Posterior cingulate gyrus (tissue), 11 donors: Measurements from ENCODE around the gene SNAP25.

Experiments
- DNase-seq, 10 donors: peaks; one replicate each; pipeline versions ENCODE4 v3.0.0 to v3.0.0-alpha.2; 2020 to 2021; ENCODE audit warnings: mixed read lengths in 3 of 10
- intact Hi-C: fragments of 100-400 bp; cut with DNase I; formaldehyde crosslinking; loops from one replicate; pipeline ENCODE4 v1.15.1; 2023

The SNAP25 gene

DNA sequence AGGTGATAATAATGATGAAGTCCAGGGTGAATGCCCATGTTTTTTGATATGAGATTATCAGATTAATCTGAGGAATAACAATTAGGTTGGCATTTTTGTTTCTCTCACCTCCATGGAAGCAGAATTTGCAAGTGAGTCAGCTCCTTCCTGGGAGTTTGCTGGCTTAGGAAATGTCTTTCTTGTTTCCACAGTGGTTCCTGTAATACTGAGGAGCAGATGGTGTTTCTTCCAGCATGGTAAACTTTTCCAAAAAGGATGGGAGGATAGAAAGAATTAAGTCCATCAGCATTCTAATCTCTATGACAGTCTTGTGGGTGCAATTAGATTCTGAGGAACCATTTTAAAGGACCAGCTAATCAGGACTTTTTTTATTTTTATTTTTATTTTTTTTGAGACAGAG, 40.5 kb downstream of the SNAP25 start:
- DNase-seq = no peak

DNA sequence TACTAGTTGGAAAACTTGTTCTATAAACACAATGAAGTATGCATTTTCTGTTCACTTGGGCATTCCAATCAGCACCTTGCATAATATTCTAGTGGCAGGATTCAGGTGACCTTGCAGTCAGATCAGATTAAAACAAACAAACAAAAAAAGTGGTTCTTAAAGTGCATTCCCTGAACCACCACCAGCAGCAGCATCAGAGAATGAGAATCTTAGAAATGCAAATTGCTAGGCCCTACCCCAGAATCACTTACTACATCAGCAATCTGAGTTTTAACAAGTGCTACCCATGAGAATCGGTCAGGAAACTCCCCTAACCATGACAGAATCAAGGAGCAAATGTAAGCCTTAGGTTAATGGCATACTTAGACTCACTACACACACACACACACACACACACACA, 41.7 kb downstream of the SNAP25 start:
- no peak for DNase-seq
- intact Hi-C loops = no loop called here

More for the DNA sequence above, 40.5 kb downstream of the SNAP25 start:
- intact Hi-C loops = no loop called here

DNA sequence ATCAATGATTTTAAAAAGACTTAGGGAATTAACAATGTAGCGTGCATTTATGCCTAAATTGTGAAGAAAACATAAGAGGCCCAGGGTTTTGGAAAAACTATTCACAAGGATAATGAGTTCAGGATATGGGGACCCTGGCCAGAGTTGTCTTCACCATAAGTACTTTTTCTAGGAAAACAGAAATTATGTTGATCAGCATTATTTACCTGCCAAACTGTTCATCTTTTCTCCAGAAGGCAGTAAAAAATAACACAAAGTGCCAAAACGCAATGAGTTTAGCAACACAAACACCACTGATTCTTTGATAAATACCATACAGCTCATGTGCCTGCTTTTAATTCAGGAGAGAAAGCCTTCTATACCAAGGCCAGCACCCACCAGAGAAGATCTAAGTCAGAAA, 43.1 kb downstream of the SNAP25 start:
- intact Hi-C loops = no loop called here
- no peak for DNase-seq

DNA sequence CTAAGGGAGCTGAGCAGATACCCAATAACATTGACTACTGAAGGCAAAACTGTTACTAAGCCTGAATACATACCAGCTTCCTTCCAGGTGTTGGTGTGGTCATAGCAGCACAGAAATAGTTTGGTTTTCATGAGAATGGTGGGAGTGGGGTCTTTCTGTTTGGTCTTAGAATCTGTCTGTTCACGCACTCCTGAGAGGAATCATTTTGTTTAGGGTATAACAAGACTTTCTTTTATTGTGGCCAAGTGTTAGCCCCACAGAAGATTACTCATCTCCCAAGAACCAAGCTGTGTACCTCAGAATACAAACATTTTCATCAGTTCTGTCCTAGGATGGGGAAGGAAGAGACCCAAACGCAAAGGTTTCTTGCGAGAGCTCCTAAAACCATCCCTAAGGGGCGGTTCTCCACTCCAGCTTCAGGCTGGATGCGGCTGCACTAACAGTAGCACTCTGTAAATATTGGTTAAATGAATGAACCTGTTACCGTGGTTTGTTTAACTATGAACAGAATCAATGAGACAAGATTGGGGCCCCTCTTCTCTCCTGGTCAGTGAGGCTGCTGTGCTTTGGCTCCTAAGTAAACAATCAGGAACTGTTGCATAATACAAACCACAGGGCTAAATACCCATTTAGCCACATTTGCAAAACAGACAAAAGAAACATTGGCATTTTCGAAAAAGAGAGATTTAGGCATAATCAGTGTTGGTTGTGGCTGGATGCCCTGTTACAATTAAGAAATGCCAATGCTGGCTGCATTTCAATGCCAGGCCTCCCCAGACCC, 44.9 kb downstream of the SNAP25 start:
- intact Hi-C loops = no loop called here
- no peak for DNase-seq

DNA sequence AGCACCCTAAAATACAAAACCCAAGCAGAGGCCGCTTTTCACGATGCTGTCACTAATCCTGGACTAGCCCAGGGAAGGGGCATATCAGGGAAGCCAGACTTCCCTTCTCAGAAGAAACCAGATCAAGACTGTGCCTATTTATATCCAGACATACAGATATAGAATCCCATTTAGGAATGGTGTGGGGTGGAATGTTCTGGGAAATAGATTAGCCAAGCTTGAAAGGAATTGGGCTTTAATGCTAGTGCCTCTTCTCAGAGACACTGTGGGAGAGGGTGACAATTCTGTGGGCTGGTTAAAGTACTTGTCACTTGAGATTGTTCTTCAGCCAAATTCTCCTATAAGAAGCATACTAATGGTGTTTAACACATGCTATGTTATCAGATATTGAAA, 45.5 kb downstream of the SNAP25 start:
- DNase-seq = no peak
- intact Hi-C loops = no loop called here

DNA sequence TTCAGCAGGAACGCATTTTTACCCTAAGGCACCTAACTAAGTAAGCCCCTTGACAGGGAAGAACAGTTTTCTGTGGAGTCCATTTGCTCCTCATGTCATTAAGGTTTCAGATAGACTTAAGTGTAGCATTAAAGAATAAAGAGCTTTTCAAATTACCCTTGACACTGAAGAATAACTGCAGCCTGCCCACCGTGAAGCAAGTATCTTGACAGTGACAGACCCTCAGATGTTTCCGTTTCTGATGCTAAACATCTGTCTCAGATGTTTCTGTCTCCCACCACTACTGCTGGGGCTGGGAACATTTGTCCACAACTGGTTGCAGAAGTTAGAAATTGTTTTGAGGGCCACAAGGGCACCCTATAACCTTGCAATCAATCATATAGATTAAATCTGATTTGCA, 50.0 kb downstream of the SNAP25 start:
- intact Hi-C loops = no loop called here
- DNase-seq = no peak

DNA sequence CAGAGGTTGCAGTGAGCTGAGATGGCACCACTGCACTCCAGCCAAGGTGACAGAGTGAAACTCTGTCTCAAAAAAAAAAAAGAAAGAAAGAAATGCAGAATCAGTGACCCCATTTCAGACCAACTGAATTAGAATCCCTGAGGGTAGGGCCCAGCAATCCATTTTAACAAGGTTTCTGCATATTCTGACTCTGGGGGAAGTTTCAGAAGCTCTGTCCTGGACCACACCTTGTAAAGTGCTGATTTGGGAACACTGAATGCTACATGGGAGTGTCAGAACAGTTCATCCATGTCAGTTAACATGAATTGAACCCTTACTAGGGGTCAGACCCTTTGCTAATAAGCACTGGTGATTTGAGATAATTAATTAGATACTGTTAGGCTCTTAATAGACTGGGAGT, 52.0 kb downstream of the SNAP25 start:
- intact Hi-C loops = no loop called here
- DNase-seq = no peak

DNA sequence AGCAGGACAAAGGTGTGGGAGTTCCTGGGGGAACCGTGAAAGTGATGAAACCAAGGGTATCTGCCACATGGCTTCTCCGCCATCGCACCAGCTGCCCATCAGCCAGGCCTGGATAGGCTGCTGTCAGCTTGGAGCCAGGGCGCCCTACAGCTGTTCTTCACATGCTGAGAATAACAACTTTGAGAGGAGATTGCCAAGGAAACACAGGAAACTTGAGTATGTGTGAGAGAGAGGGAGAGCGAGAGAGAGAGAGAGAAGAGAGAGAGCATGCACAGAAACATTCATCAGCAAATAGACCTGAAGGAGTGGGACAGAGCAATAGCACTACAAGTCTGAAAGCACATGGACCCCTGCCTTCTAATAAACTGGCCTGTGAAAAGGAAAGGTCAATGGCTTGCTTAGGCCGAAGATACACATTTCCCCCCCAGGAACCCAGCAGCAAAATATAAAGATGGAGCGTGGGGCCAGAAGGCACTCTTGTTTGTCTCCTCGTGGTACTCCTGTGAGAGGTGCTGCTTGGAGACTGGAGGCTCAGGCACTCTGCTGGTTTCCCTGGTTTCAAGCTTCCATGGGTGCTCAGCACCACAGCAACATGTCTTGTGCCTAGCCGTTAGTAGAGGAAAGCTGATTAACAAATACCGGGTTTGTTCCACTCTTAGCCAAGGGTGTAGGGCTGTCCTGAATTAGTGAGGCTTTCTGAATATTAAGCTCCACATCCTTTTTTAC, 53.0 kb downstream of the SNAP25 start:
- intact Hi-C loops = no loop called here
- DNase-seq = peak in 9 of 10 donors; percentile 29 to 92 (median 62)

DNA sequence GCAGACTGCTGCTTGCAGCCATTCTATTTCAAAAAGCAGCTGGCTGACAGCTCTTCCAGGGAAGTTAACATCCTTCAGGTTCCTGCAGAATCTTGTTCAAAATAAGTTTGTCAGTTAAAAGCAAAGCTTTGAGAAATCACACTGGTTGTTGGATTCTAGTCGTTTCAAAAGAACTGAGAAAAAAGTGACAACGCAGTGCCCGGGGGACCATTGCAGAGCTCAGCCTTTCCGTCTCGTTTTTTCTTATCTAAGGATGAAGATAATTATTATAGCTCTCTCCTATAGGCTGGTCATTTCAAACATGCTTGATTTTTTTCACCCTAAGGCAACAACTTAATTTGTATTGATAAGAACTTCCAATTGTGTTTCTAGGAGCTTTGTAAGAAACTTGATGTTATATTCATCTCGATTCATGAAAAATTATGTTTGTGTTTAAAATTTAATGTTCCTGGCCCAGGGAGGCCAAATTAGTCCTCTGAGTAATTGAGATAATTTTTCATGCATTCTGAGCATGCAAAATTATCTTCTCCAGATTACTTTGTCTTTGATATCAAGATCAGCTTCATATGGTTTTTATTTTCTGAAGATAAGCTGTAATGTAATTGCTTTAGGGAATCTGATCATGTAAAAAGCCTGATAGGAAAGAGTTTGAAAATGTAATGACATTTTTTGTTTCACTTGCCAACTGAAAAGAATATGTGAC, 58.4 kb downstream of the SNAP25 start:
- intact Hi-C loops = no loop called here
- no peak for DNase-seq

DNA sequence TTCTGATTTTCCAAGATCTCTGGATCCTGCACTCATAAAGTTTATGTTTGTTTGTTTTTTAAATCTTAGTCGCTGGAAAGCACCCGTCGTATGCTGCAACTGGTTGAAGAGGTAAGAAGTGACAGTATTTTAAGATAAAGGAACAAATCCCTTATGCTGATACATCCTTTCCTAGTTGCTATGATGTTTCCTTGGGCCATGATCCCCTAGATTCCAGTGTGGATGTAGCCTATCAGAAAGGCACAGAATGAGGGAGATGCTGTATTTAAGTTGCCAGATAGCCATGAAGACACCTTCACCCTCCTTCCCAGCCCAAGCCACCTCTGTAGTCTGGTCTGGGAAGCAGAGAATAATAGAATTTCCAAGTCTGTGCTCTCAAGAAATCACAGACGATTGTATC, 59.0 kb downstream of the SNAP25 start:
- no peak for DNase-seq
- intact Hi-C loops = no loop called here

DNA sequence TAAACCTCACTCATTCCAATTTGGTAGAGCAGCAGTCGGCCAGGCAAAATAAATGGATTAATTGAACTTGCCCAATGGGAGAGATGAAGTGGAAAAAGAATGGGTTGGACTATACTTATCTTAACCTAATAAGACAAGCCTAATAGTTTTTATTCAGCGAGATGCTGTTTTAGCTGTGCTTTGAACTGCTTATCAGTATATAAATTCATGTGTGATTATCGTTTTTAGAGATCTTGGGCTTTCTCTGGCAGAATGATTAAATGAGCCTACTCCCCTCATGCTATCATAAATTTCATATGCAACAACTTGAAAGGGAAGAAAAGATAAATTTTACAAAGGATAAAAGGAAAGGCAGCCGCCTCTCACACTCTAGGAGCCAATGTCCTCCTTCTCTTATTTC, 59.8 kb downstream of the SNAP25 start:
- no peak for DNase-seq

DNA sequence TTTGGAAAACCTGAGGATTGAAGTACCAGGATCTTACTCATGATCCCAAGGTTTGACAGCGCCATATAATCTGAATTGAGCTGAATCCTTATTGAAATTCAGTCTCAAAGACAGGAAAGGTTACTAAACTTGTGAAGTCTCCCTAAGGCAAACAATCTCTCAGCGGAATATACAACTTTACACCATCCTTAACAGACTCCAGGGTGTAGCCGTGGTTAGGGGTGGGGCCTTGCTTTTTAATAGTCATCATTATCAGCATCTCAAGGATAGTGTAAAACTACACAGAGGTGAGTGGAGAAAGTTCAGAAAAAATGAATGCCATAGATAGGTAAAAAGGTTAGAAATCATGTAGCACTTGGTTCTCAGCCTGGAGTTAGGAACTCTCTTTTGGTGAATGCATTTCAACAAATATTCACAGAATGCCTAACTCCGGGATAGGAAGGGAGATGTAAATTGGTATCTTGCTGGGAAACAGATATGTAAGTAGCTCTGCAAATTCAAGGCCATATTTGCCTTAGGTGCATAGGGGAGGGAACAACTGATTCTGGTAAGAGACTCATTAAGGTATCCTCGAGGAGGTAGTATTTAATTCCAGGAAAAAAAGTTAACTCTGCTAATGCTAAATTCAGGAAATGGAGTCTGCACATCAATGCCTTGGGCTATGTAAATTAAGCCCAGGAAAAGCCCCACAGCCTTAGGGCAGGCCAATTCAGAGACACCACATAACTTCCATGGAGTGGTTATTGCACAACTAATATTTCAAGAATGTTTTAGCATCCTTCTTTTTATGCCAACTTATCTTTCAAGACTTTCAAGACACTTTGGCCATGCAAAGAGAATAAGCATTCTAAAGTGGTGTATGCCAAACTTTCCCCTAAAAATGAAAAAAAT, 61.6 kb downstream of the SNAP25 start:
- intact Hi-C loops = no loop called here
- DNase-seq = no peak

More for the DNA sequence above, 59.8 kb downstream of the SNAP25 start:
- intact Hi-C loops = no loop called here

DNA sequence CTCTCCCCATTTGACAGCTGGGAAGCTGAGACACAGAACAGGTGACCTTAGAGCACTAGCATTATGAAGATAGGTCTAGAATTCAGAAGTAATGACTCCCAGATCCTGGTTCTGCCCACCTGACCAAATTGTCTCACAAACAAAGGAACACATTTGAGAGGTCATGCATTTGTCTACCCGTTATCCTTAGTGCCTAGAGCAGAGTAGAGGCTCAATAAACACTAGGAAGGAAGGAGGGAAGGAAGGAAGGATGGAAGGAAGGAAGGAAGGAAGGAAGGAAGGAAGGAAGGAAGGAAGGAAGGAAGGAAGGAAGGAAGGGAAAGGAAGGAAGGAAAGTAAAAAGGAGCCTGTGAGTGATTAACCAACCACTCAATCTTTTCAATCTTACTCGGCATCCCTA, 63.3 kb downstream of the SNAP25 start:
- intact Hi-C loops = no loop called here
- DNase-seq = no peak

DNA sequence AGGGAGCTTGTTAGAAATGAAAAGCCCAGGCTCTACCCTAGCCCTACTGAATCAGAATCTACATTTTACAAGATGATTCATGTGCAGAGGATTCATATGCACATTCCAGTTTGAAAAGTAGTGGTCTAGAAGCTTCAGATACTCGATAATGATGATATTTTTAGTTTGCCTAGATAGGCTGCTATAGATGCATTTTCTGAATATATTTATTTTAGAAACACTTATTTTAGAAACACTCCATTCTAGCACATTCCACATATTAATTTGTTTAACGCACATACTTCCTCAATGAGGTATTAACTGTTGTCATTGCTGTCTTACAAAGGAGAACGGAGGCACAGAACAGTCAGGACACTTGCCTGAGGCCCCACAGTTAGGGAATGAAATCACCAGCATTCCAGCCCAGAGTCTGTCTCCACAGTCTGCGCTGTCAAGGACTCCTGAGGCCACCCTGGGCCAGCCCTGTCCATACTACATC, 64.4 kb downstream of the SNAP25 start:
- intact Hi-C loops = no loop called here
- no peak for DNase-seq

DNA sequence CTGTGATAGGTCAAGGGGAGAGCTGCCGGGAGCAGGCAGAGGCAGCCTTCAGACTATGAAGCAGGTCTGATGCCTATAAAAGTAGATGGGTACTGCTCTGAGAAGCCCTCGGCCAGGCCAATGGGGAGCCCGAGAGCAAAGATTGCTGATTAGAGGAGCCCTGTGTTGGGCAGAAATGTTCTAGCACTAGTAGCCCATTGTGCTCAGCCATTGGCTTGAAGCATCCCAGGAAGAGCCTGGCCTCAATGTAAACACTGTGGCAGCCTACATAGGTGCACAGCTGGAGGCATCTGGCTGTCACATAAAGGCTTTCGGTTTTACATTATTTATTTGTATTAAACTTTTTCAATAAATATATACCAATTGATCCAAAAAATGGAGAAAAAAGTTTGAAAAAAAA, 67.7 kb downstream of the SNAP25 start:
- DNase-seq = no peak
- intact Hi-C loops = no loop called here

DNA sequence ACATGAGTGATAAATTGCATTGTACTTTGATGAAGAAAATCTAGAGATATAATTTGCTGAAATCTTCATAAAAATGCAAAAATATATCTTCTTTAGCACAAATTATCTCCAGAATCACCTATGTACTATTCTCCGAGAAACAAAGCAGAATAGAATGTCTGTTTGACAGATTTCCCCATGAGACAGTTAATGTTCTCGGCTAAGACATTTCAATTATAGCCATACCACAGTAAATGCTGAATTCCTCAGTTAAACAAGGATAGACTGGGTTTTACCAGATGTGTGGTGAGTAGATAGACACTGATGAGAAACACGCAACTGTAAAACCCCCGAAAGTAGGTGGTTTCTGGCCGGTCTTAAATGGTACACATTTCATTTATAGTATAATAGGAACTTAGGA, 69.8 kb downstream of the SNAP25 start:
- DNase-seq = no peak
- intact Hi-C loops = no loop called here

DNA sequence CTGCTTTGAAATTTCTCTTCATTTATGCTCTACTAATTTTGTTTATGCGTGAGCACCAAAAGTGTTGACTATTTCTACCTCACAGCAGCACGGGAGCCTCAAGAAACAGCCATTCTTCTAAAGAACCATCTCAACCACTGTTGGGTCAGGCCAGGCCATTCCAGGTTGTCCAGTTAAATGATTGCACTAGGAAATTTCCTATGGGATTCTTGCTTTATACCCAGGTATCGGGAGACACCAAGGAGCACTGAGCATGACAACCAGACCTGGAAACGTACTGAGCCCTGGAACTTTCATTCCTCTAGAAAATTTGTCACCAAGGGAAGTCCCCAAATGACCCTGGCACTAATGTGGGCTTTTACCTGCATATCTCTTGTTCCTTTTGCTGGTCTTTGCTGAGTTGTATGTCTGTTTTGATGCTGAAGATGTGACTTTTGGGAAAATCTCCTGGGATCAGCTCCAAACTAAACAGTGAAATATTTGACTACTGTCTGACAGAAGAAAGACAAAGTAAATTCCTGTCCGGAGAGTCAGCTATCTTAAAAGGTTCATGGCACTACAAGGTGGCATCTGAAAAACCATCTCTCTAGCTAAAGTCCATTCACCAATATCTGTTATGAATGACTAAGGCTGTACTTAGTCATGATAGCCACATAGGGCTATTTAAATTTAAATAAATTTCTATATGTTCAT, 70.5 kb downstream of the SNAP25 start:
- intact Hi-C loops = no loop called here
- no peak for DNase-seq

DNA sequence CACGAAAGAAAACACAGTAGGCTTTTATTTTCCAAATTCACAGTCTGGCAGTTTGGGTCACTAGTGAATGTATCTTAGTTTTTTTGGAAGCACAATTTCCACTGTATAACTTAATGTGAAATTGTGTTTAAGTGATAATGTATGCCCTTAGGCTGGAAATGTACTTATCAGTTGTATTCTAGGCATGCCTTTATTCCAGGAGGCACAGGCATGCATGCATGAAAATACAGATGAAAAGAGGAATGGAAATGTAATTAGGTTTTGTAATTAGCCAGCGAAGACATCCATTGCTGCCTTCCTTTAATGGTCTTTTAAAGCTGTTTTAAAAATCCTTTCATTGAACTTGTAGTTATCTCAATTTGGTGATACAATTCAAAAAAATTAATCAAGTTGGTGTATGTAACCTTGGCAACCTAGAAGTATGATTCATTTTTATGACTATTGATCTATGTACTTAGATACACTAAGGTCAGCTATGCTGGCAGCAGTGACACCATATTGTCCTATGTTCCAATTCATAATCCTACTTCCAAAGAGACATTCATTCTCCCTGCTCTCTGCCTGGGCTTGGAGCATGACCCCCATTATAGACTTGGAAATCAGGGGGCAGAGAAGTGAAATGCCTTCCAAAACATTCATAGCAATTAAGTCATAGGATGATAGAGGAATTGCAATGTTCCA, 73.1 kb downstream of the SNAP25 start:
- no peak for DNase-seq
- intact Hi-C loops = no loop called here

DNA sequence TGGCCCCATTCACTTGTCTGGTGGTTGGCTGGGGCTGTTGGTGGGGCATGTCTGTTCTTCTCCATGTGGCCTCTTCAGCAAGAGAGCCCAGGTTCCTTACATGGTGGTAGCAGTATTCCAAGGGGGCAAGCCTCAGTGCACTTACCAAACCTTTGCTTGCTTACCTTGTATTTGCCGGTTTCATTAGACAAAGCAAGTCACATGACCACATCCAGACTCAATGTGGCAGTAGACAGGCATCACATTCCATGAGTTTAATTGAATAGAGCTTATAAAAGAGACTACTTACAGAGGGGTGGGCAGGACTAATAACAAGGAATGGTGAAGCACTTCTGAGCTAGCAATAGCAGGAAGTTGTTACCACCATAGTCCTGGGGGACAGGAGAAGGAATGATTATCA, 78.6 kb downstream of the SNAP25 start:
- DNase-seq = no peak
- intact Hi-C loops = no loop called here
